HEK293T (cell line): ENCODE results near the gene ITGA3.

Experiments
- BHLHE40 ChIP-seq: fragments of 450-650 bp; IDR thresholded peaks from 2 replicates; pipeline ENCODE4 v1.6.1; 2016; ENCODE audit warnings: mild to moderate bottlenecking, moderate library complexity, borderline replicate concordance
- HDGF ChIP-seq: fragments of 450-650 bp; IDR thresholded peaks from 2 replicates; pipeline ENCODE4 v1.6.1; 2017; ENCODE audit warnings: antibody characterized with exemption, borderline replicate concordance
- LEF1 ChIP-seq: fragments of 450-650 bp; IDR thresholded peaks from 2 replicates; pipeline ENCODE4 v1.6.1; 2017; ENCODE audit warnings: mild to moderate bottlenecking, borderline replicate concordance
- NFRKB ChIP-seq: fragments of 450-650 bp; IDR thresholded peaks from 2 replicates; pipeline ENCODE4 v1.6.1; 2016; ENCODE audit warnings: mild to moderate bottlenecking, moderate library complexity
- SP1 ChIP-seq: fragments of 450-650 bp; IDR thresholded peaks from 2 replicates; pipeline ENCODE4 v1.6.1; 2017
- SUZ12 ChIP-seq: fragments of 450-650 bp; IDR thresholded peaks from 2 replicates; pipeline ENCODE4 v1.6.1; 2016; ENCODE audit warnings: mild to moderate bottlenecking
- ZNF384 ChIP-seq: fragments of 450-650 bp; IDR thresholded peaks from 2 replicates; pipeline ENCODE4 v1.6.1; 2016
- TF ChIP-seq, protein P1 (sequence below): fragments of 450-650 bp; IDR thresholded peaks from 2 replicates; pipeline ENCODE4 v1.6.1; 2016

DNA sequence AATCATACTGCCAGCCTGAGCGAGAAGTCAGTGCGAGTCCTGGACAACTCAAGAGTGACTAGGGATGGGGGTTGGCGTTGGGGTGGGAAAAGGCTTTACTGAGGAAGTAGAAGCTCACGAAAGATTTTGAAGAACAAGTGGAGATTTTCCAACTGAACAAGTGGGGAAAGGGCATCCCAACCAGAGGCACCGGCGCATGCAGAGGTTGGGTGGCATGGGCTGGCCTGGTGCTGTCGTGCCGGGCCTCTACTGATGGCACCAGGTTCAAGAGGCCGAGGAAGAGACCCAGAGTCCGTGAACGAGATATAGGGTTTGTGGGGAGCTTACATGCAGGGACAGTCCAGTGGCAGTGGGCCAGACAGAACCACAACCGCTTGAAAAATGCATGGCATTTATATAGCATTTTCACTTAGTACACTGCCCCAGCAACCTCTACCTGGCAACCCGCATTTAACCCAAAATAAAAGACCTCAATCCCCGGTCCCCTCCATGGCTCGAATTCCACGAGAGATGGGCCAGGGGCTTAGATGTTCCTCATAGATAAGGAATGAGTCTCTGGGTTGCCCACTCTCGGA lies 7.7 kb upstream of the ITGA3 start:
- no peak for TF ChIP-seq SP1
- TF ChIP-seq NFRKB, result no peak
- TF ChIP-seq LEF1, result no peak
- no peak for TF ChIP-seq SUZ12
- TF ChIP-seq BHLHE40, result no peak
- TF ChIP-seq HDGF, result no peak
- no peak for TF ChIP-seq ZNF384
- TF ChIP-seq, protein P1, sequence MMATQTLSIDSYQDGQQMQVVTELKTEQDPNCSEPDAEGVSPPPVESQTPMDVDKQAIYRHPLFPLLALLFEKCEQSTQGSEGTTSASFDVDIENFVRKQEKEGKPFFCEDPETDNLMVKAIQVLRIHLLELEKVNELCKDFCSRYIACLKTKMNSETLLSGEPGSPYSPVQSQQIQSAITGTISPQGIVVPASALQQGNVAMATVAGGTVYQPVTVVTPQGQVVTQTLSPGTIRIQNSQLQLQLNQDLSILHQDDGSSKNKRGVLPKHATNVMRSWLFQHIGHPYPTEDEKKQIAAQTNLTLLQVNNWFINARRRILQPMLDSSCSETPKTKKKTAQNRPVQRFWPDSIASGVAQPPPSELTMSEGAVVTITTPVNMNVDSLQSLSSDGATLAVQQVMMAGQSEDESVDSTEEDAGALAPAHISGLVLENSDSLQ, result no peak
